Keratinocyte (primary cell): ENCODE results near the gene MGAT1.

Source experiments
- CTCF ChIP-seq, 3 experiments: IDR thresholded peaks in 1 of 3; conservative IDR thresholded peaks in 1 of 3; optimal IDR thresholded peaks in 1 of 3; 2 replicates in 2 of 3; 3 replicates in 1 of 3; pipeline versions ENCODE3 to v1.5.1; 2011; ENCODE audit warnings: low read length in 3 of 3, mild to moderate bottlenecking in 3 of 3, moderate library complexity in 2 of 3, control low read depth in 1 of 3, inconsistent platforms in 1 of 3; ENCODE audit not compliant: insufficient read depth in 2 of 3; ENCODE audit errors: extremely low read depth in 1 of 3
- EZH2 ChIP-seq: IDR thresholded peaks from one replicate; pipeline ENCODE4 v1.6.1; 2012; ENCODE audit warnings: inconsistent platforms, mild to moderate bottlenecking, low read length, moderate library complexity

- TF ChIP-seq CTCF (optimal IDR thresholded peaks at IDR 0.05 in 1 of 3, IDR thresholded peaks at IDR 0.05 in 1 of 3, conservative IDR thresholded peaks at IDR 0.05 in 1 of 3; ENCODE audit: extremely low read depth in 1 of 3, insufficient read depth in 2 of 3, low read length in 3 of 3) (no peak), EZH2 (no peak)
Observed at GRCh38 chr5:180795771-180796313, 6.8 kb downstream of the MGAT1 start.
